Stimulated activated CD4-positive, alpha-beta T cell treated with anti-CD3 and anti-CD28 coated beads, Interleukin-1b, Interleukin-23, amount 100 ng/mL, for 1 hour (primary cell): ENCODE measurements around the gene SLC2A10.

Experiments used
- DNase-seq, 2 donors: peaks; one replicate each; pipeline ENCODE4 v3.0.0-alpha.2; 2020; ENCODE audit warnings: low read depth in 2 of 2

Gene SLC2A10

DNA sequence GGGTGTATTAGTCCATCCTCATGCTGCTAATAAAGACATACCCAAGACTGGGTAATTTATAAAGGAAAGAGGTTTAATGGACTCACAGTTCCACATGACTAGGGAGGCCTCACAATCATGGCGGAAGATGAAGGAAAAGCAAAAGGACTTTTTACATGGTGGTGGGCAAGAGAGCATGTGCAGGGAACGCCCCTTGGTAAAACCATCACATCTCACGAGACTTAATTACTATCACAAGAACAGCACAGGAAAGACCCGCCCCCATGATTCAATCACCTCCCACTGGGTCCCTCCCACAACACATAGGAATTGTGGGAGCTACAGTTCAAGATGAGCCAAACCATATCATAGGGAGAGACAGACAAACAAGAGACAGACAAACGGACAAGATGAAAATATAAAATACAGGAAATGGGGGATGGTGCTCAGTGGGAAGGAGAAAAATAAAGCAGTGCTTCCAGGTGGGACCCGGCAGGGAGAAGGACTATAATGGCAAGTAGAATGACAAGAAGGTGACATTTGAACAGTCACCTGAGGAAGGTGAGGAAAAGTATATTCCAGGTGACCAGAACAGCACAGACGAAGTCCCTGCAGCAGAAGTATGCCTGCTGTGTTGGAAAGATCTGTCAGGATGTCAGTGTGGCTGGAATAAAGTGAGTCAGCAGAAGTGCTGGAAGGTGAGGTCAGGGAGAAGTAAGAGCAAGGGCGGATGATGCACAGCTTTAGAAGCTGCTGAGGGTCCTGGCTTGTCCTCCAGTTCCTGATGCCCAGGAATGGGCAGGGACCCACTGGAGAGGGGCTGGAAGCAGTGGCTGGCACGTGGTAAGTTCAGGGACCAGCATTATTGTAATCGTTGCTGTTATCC is 61.1 kb downstream of the SLC2A10 start:
- no peak for DNase-seq

- DNase-seq = no peak
Observed at GRCh38 chr20:46771195-46771588, 61.7 kb downstream of the SLC2A10 start.

GRCh38 chr20:46772901-46773300 is 63.5 kb downstream of the SLC2A10 start:
- DNase-seq = no peak

GRCh38 chr20:46773680-46774079 is 64.2 kb downstream of the SLC2A10 start:
- no peak for DNase-seq

GRCh38 chr20:46774236-46774635 is 64.8 kb downstream of the SLC2A10 start:
- DNase-seq = no peak

- DNase-seq = no peak
Observed at GRCh38 chr20:46774943-46775560, 65.6 kb downstream of the SLC2A10 start.

DNA sequence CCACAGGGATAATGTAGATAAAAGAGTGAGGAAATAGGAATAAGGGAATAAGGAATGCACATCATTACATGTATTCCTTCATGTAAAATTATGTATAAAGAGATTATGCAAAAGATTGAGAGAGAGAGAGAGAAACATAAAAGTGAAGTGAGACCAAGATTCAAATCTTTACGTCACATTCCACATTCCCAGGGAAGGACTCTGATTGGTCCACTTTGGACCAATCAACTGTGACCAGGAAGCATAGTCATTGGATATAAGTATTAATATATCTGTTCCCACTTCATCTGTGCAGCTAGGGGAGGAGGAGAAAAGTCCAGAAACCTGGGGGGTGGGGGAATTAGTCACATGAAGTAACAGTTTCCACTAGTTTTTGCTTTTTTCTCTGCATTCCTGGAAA is 66.4 kb downstream of the SLC2A10 start:
- DNase-seq = no peak

DNA sequence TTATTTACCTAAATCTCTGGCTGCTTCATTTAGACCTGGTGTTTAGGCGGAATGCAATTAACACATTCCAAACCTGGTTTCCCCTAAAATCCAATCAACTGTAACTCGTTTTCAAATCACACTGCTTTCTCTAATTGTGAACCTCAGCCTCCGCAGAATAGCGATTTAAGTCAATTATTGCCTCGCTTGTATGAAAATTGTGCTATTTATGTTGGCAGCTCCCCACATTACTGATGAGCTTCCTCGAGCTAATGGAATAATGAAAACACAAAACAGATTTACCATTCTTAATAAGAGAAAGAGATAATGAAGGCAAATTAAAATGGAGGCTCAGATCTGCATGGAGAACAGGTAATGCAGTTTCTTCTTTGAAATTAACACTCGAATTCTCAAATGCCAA is 67.9 kb downstream of the SLC2A10 start:
- DNase-seq = no peak

DNA sequence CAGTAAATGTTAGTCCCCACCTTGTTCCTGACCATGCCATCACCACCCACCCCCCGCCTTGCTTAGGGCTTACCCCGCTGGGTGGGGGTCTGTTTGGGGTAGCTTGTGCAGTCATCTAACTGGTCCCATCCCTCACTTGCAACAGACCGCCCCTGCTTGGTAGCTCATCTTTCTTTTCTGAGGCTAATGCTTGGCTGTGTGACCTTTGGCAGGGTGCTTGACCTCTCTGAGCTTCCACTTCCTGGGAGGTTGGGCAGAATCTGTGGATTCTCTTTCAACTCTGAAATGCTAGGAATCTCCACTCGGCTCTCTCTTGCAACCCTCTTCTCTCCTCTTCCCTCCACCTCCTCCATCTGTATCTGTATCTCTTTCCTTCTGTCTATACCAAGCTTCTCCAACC is 70.4 kb downstream of the SLC2A10 start:
- DNase-seq = no peak

GRCh38 chr20:46784436-46785127 is 75.1 kb downstream of the SLC2A10 start:
- no peak for DNase-seq
